Stomach smooth muscle (tissue), 2 donors: Measurements from ENCODE around the gene SLC35F5.
"Not testable (repeated sequence)": the region's sequence is repeated elsewhere in the genome, so short reads cannot be mapped to it uniquely, and the experiment has no call there.

ENCODE experiments used
- H3K27ac ChIP-seq: one replicate; pipeline ENCODE4 v1.7.0; 2013; ENCODE audit warnings: mild to moderate bottlenecking, low read length, inconsistent platforms
- H3K27me3 ChIP-seq, 2 donors: one replicate each; pipeline ENCODE4 v1.7.0; 2013; ENCODE audit warnings: low read length in 2 of 2; ENCODE audit not compliant: insufficient read depth in 2 of 2, control insufficient read depth in 1 of 2
- H3K36me3 ChIP-seq, 2 donors: one replicate each; pipeline ENCODE4 v1.7.0; 2013; ENCODE audit warnings: low read length in 2 of 2; ENCODE audit not compliant: control insufficient read depth in 2 of 2, insufficient read depth in 2 of 2
- H3K4me1 ChIP-seq: one replicate; pipeline ENCODE4 v1.7.0; 2013; ENCODE audit warnings: low read length; ENCODE audit not compliant: control insufficient read depth, insufficient read depth
- H3K4me3 ChIP-seq, 2 donors: one replicate each; pipeline ENCODE4 v1.7.0; 2013; ENCODE audit warnings: low read length in 2 of 2
- H3K9ac ChIP-seq, 2 donors: one replicate each; pipeline ENCODE4 v1.7.0; 2013; ENCODE audit warnings: low read length in 2 of 2, mild to moderate bottlenecking in 1 of 2
- H3K9me3 ChIP-seq, 2 donors: one replicate each; pipeline ENCODE4 v1.7.0; 2013; ENCODE audit warnings: low read length in 2 of 2; ENCODE audit not compliant: control insufficient read depth in 2 of 2
- donor health status: healthy.
- donor health status: Pancreatic carcinoma.

SLC35F5 gene

GRCh38 chr2:113694438-113694837 is 62.0 kb downstream of the SLC35F5 start:
- H3K36me3 ChIP-seq: no peaks in the 10 kb centered on the region
- no peaks in the 10 kb centered on the region for H3K4me1 ChIP-seq
- no peaks in the 10 kb centered on the region for H3K9me3 ChIP-seq
- H3K27ac ChIP-seq: no peak overlapping the region
- H3K4me3 ChIP-seq: no peak overlapping the region
- no peaks in the 10 kb centered on the region for H3K27me3 ChIP-seq
- H3K9ac ChIP-seq: no peak overlapping the region

- Histone ChIP-seq H3K27ac (no peak overlapping the region), H3K9me3 (no peaks in the 10 kb centered on the region), H3K4me3 (no peak overlapping the region), H3K27me3 (no peaks in the 10 kb centered on the region), H3K9ac (no peak overlapping the region), H3K36me3 (no peaks in the 10 kb centered on the region), H3K4me1 (no peaks in the 10 kb centered on the region)
Observed at GRCh38 chr2:113692698-113693428, 63.6 kb downstream of the SLC35F5 start.

- not testable (repeated sequence) for H3K27ac ChIP-seq, H3K4me1 ChIP-seq
Observed at GRCh38 chr2:113690871-113691270, 65.6 kb downstream of the SLC35F5 start.

GRCh38 chr2:113686537-113686936 is 69.9 kb downstream of the SLC35F5 start:
- Histone ChIP-seq H3K27me3 (no peaks in the 10 kb centered on the region), H3K9me3 (no peaks in the 10 kb centered on the region), H3K4me3 (no peak overlapping the region), H3K4me1 (no peaks in the 10 kb centered on the region), H3K9ac (no peak overlapping the region), H3K27ac (no peak overlapping the region), H3K36me3 (no peaks in the 10 kb centered on the region)

More at GRCh38 chr2:113690871-113691270, 65.6 kb downstream of the SLC35F5 start:
- not testable (repeated sequence) for H3K36me3 ChIP-seq, H3K9ac ChIP-seq, H3K4me3 ChIP-seq, H3K9me3 ChIP-seq, H3K27me3 ChIP-seq

- no peaks in the 10 kb centered on the region for H3K27me3 ChIP-seq
- no peak overlapping the region for H3K9ac ChIP-seq
- H3K9me3 ChIP-seq: no peaks in the 10 kb centered on the region
- no peaks in the 10 kb centered on the region for H3K4me1 ChIP-seq
- no peak overlapping the region for H3K27ac ChIP-seq
- H3K36me3 ChIP-seq: no peaks in the 10 kb centered on the region
- no peak overlapping the region for H3K4me3 ChIP-seq
Observed at GRCh38 chr2:113685471-113685870, 71.0 kb downstream of the SLC35F5 start.

- H3K4me1 ChIP-seq: no peaks in the 10 kb centered on the region
- H3K36me3 ChIP-seq: no peaks in the 10 kb centered on the region
- H3K9ac ChIP-seq: no peak overlapping the region
- no peak overlapping the region for H3K27ac ChIP-seq
- no peaks in the 10 kb centered on the region for H3K27me3 ChIP-seq
- H3K4me3 ChIP-seq: no peak overlapping the region
- no peaks in the 10 kb centered on the region for H3K9me3 ChIP-seq
Observed at GRCh38 chr2:113679457-113679856, 77.0 kb downstream of the SLC35F5 start.

GRCh38 chr2:113677330-113677729 is 79.1 kb downstream of the SLC35F5 start:
- no peaks in the 10 kb centered on the region for H3K4me1 ChIP-seq
- H3K27ac ChIP-seq: no peak overlapping the region
- H3K9ac ChIP-seq: no peak overlapping the region
- H3K36me3 ChIP-seq: no peaks in the 10 kb centered on the region
- no peaks in the 10 kb centered on the region for H3K9me3 ChIP-seq
- no peaks in the 10 kb centered on the region for H3K27me3 ChIP-seq
- no peak overlapping the region for H3K4me3 ChIP-seq

- H3K27ac ChIP-seq: no peak overlapping the region
- no peak overlapping the region for H3K4me3 ChIP-seq
- no peaks in the 10 kb centered on the region for H3K9me3 ChIP-seq
Observed at GRCh38 chr2:113676623-113677266, 79.7 kb downstream of the SLC35F5 start.

GRCh38 chr2:113675875-113676274 is 80.6 kb downstream of the SLC35F5 start:
- no peak overlapping the region for H3K9ac ChIP-seq
- no peaks in the 10 kb centered on the region for H3K27me3 ChIP-seq
- H3K4me3 ChIP-seq: no peak overlapping the region
- no peaks in the 10 kb centered on the region for H3K36me3 ChIP-seq
- no peaks in the 10 kb centered on the region for H3K9me3 ChIP-seq
- no peak overlapping the region for H3K27ac ChIP-seq
- H3K4me1 ChIP-seq: no peaks in the 10 kb centered on the region

More at GRCh38 chr2:113676623-113677266, 79.7 kb downstream of the SLC35F5 start:
- H3K4me1 ChIP-seq: no peaks in the 10 kb centered on the region
- no peaks in the 10 kb centered on the region for H3K27me3 ChIP-seq
- no peaks in the 10 kb centered on the region for H3K36me3 ChIP-seq
- no peak overlapping the region for H3K9ac ChIP-seq

- no peaks in the 10 kb centered on the region for H3K27me3 ChIP-seq
Observed at GRCh38 chr2:113672326-113672932, 84.0 kb downstream of the SLC35F5 start.

GRCh38 chr2:113669013-113669412 is 87.4 kb downstream of the SLC35F5 start:
- H3K4me1 ChIP-seq, H3K27me3 ChIP-seq: not testable (repeated sequence)

More at GRCh38 chr2:113672326-113672932, 84.0 kb downstream of the SLC35F5 start:
- H3K27ac ChIP-seq: no peak overlapping the region
- H3K36me3 ChIP-seq: no peaks in the 10 kb centered on the region
- H3K9me3 ChIP-seq: no peaks in the 10 kb centered on the region
- H3K4me1 ChIP-seq: no peaks in the 10 kb centered on the region
- no peak overlapping the region for H3K9ac ChIP-seq
- no peak overlapping the region for H3K4me3 ChIP-seq

More at GRCh38 chr2:113669013-113669412, 87.4 kb downstream of the SLC35F5 start:
- not testable (repeated sequence) for H3K36me3 ChIP-seq, H3K9ac ChIP-seq, H3K9me3 ChIP-seq, H3K4me3 ChIP-seq, H3K27ac ChIP-seq
